HepG2 (cell line): ENCODE results near the gene ARHGAP26. TPM values are rescaled to one million over a fixed set of nuclear protein-coding genes. Genes with fewer than 3 reads are reported as not detected.

Experiments
- ATAC-seq: fragments of 200-7000 bp; cut with Tn5 transposase; 3 replicates; pipeline ENCODE4 v1.9.1; 2020; ENCODE audit warnings: mild to moderate bottlenecking, moderate library complexity
- BruUV-seq: library from RNA; stranded (reverse); fragments of 400-500 nt; replicated peaks from 2 replicates; lab custom pipeline; 2021; lab: Mats Ljungman, UMichigan
- CTCF ChIA-PET: fragments of 300-600 bp; formaldehyde crosslinking; extraction: SDS; loops from one replicate; lab custom pipeline; 2021; ENCODE audit warnings: low total read pairs, inconsistent platforms, low intra/inter-chr PET ratio; lab: Yijun Ruan, JAX
- POLR2A ChIA-PET: fragments of 350-600 bp; sonication (Branson Sonifier 250); formaldehyde crosslinking; loops from one replicate; lab custom pipeline; 2020; ENCODE audit warnings: antibody characterized with exemption, inconsistent platforms; lab: Yijun Ruan, JAX
- DNase-seq: peaks from one replicate; pipeline ENCODE4 v3.0.0-alpha.2; 2015; ENCODE audit warnings: low spot score
- FAIRE-seq: peaks from 3 replicates; lab custom pipeline; 2011; peaks lifted over from hg19 to GRCh38; lab: Jason Lieb, UNC
- H2AFZ ChIP-seq: one replicate; pipeline ENCODE4 v1.6.1; 2011; ENCODE audit warnings: low read length, inconsistent platforms
- H3K27ac ChIP-seq: fragments of 300-600 bp; 3 replicates; pipeline ENCODE4 v1.8.0; 2011; ENCODE audit warnings: mixed run types, mild to moderate bottlenecking, mixed read lengths, low read length, inconsistent platforms; ENCODE audit not compliant: insufficient read depth; ENCODE audit errors: extremely low read length
- H3K27me3 ChIP-seq, 2 experiments: fragments of 200-600 bp in 1 of 2; 2 replicates in 1 of 2; 3 replicates in 1 of 2; pipeline versions ENCODE4 v1.6.0 to v1.8.0; 2011; ENCODE audit warnings: low read length in 2 of 2, mild to moderate bottlenecking in 2 of 2, moderate library complexity in 2 of 2, inconsistent platforms in 1 of 2; ENCODE audit not compliant: insufficient read depth in 2 of 2, control insufficient read depth in 1 of 2
- H3K36me3 ChIP-seq, 2 experiments: fragments of 200-600 bp in 1 of 2; replicated peaks in 1 of 2; 2 replicates in 1 of 2; 3 replicates in 1 of 2; pipeline versions ENCODE4 v1.5.1 to v1.8.0; 2011; ENCODE audit warnings: low read length in 2 of 2, inconsistent platforms in 1 of 2; ENCODE audit not compliant: insufficient read depth in 2 of 2, control insufficient read depth in 1 of 2
- H3K4me1 ChIP-seq: 2 replicates; pipeline ENCODE4 v1.5.1; 2012; ENCODE audit warnings: low read length, inconsistent platforms; ENCODE audit not compliant: insufficient read depth
- H3K4me2 ChIP-seq: 2 replicates; pipeline ENCODE4 v1.6.0; 2011; ENCODE audit warnings: low read depth, low read length, inconsistent platforms
- H3K4me3 ChIP-seq, 3 experiments: fragments of 200-600 bp in 1 of 3; sonication (generic), shearing (Covaris generic) in 1 of 3; replicated peaks in 1 of 3; 2 replicates each; pipeline ENCODE4 v1.5.1; 2011 to 2016; ENCODE audit warnings: low read length in 3 of 3, inconsistent platforms in 2 of 3, low read depth in 2 of 3, mild to moderate bottlenecking in 2 of 3, control low read depth in 1 of 3, mixed read lengths in 1 of 3; ENCODE audit not compliant: insufficient read depth in 1 of 3
- H3K79me2 ChIP-seq: one replicate; pipeline ENCODE4 v1.6.1; 2011; ENCODE audit warnings: low read length, inconsistent platforms; ENCODE audit not compliant: insufficient read depth
- H3K9ac ChIP-seq: 2 replicates; pipeline ENCODE4 v1.6.0; 2011; ENCODE audit warnings: mild to moderate bottlenecking, low read depth, low read length, inconsistent platforms; ENCODE audit not compliant: insufficient read depth
- H3K9me3 ChIP-seq: 2 replicates; pipeline ENCODE4 v1.5.1; 2012; ENCODE audit warnings: mild to moderate bottlenecking, low read length
- H4K20me1 ChIP-seq: 2 replicates; pipeline ENCODE4 v1.6.0; 2011; ENCODE audit warnings: inconsistent platforms, mild to moderate bottlenecking, low read length, moderate library complexity; ENCODE audit not compliant: insufficient read depth
- ISL2 ChIP-seq: sonication (generic); formaldehyde crosslinking; IDR thresholded peaks from 2 replicates; pipeline ENCODE4 v1.5.0; 2020; ENCODE audit warnings: missing genetic modification reagents
- KDM5B ChIP-seq: sonication (generic); formaldehyde crosslinking; IDR thresholded peaks from 2 replicates; pipeline ENCODE4 v1.4.0; 2020; ENCODE audit warnings: missing genetic modification reagents, mild to moderate bottlenecking, borderline replicate concordance
- RARA ChIP-seq: IDR thresholded peaks from 2 replicates; pipeline ENCODE4 v1.6.1; 2016; ENCODE audit warnings: missing genetic modification reagents, missing compliant biosample characterization
- ZNF407 ChIP-seq: sonication (generic); formaldehyde crosslinking; IDR thresholded peaks from one replicate; pipeline ENCODE4 v1.5.1; 2020; ENCODE audit warnings: mild to moderate bottlenecking, missing genetic modification reagents; ENCODE audit errors: not compliant biosample characterization
- ZNF512B ChIP-seq: sonication (generic); formaldehyde crosslinking; IDR thresholded peaks from 2 replicates; pipeline ENCODE4 v1.5.1; 2020; ENCODE audit warnings: missing genetic modification reagents, mild to moderate bottlenecking, borderline replicate concordance
- WGBS: methylation state at CpG from one replicate; pipeline ENCODE4 v1.1.6; 2017; ENCODE audit warnings: low lambda C conversion rate; 5-methylcytosine and 5-hydroxymethylcytosine counted together
- in situ Hi-C: cut with HindIII; loops from 2 replicates; pipeline ENCODE4 v1.10.0; 2017; ENCODE audit warnings: low pct_unique_long_range_greater_than_20kb; ENCODE audit not compliant: extremely low pct_ligation_motif_present
- intact Hi-C: fragments of 100-400 bp; cut with micrococcal nuclease; formaldehyde crosslinking; loops from one replicate; pipeline ENCODE4 v1.10.0; 2022; ENCODE audit not compliant: unreplicated experiment
- polyA plus RNA-seq, 8 experiments: library from polyadenylated mRNA; depleted of rRNA in 3 of 8; stranded (reverse) in 7 of 8; unstranded in 1 of 8; fragments of >200 nt; fragmentation: Illumina TruSeq in 4 of 8; extraction: Trizol in 4 of 8; gene quantifications; 2 replicates each; pipeline versions ENCODE4 v1.2.1 to v1.2.3, GENCODE V29; 2011 to 2016; ENCODE audit warnings: low read depth in 4 of 8, missing spikeins in 1 of 8, mixed read lengths in 1 of 8; ENCODE audit not compliant: insufficient read depth in 1 of 8
- total RNA-seq, 5 experiments: library from RNA; depleted of rRNA; stranded (reverse); fragments of >200 nt; fragmentation: Illumina TruSeq; extraction: Trizol; gene quantifications; 2 replicates each; pipeline ENCODE4 v1.2.3, GENCODE V29; 2016; ENCODE audit warnings: low read depth in 1 of 5

The ARHGAP26 gene
- total and polyA plus RNA-seq, 2 of the 13 experiments (the other 11 are each of a cell fraction or from before 2014, with no cell fraction given): 9.6 to 18.2 TPM

- CTCF ChIA-PET: no interaction called here
- POLR2A ChIA-PET: interaction anchor here (1.0 kb wide), 1 partner anchor 15 kb away, joined by 3 read pairs; no protein-coding TSS in a partner anchor
- no peak for TF ChIP-seq KDM5B
- TF ChIP-seq RARA (CRISPR knock-in tag): 0 out of 2 replicates have a peak, but pooled peaks have one; percentile 17
- Histone ChIP-seq H3K4me2 (0 out of 2 replicates have a peak overlapping the region, but pooled peaks have one; percentile 29), H2AFZ (no peak overlapping the region), H3K79me2 (peaks cover 31% of the 10 kb centered on the region), H4K20me1 (no peaks in the 10 kb centered on the region), H3K27me3 (no peaks in the 10 kb centered on the region), H3K36me3 (no peaks in the 10 kb centered on the region), H3K9ac (no peak overlapping the region), H3K4me1 (peaks cover 92% of the 10 kb centered on the region), H3K27ac (peak overlapping the region; percentile 20), H3K4me3 (no peak overlapping the region), H3K9me3 (no peaks in the 10 kb centered on the region)
- in situ Hi-C loops (no loop called here), intact Hi-C loops (no loop called here)
- ATAC-seq: no peak
- FAIRE-seq: no peak
- no peak for DNase-seq
- no TSS peak for BruUV-seq
Measured at GRCh38 chr5:142819292-142819691, 49.1 kb downstream of the ARHGAP26 start.

- Histone ChIP-seq H3K79me2 (peaks cover 28% of the 10 kb centered on the region), H3K36me3 (no peaks in the 10 kb centered on the region), H3K27me3 (no peaks in the 10 kb centered on the region), H3K4me1 (peaks cover 92% of the 10 kb centered on the region), H2AFZ (no peak overlapping the region), H3K4me2 (peak overlapping the region; percentile 79), H4K20me1 (no peaks in the 10 kb centered on the region), H3K27ac (peak overlapping the region; percentile 91), H3K9ac (peak overlapping the region; percentile 49), H3K9me3 (no peaks in the 10 kb centered on the region), H3K4me3 (peak overlapping the region in 2 of 3 experiments; percentile 26 to 38; a peak in 2 of 6 replicates)
- ChIA-PET POLR2A (interaction anchor here (0.7 to 5.2 kb wide), 4 partner anchors 8 to 49 kb away, joined by 3 to 54 read pairs (median 7); no protein-coding TSS in a partner anchor), CTCF (no interaction called here)
- DNase-seq: no peak
- intact Hi-C loops (loop anchor here (1.0 to 2.0 kb wide), 2 partner anchors 13 to 15 kb away; no protein-coding TSS in a partner anchor), in situ Hi-C loops (no loop called here)
- TSS peak; percentile 92 for BruUV-seq
- 5% methylated on average over 4 of the region's 4 CpGs for WGBS
- no peak for FAIRE-seq
- ATAC-seq: no peak
- TF ChIP-seq ZNF407 (CRISPR knock-in tag) (no peak), ISL2 (CRISPR knock-in tag) (no peak), ZNF512B (CRISPR knock-in tag) (no peak)
Measured at GRCh38 chr5:142819825-142820224, 49.6 kb downstream of the ARHGAP26 start.
